Breast epithelium (tissue), 3 donors: ENCODE measurements around the gene RND3.

Experiments
- CTCF ChIP-seq, 3 donors: fragments of 450-650 bp; IDR thresholded peaks; one replicate each; pipeline ENCODE4 v1.5.1; 2016 to 2017; ENCODE audit warnings: antibody characterized with exemption in 3 of 3, mild to moderate bottlenecking in 3 of 3, moderate library complexity in 3 of 3
- POLR2AphosphoS5 ChIP-seq, 3 donors: sonication (generic); formaldehyde crosslinking; IDR thresholded peaks; one replicate each; pipeline ENCODE4 v1.6.1; 2017; ENCODE audit warnings: antibody characterized with exemption in 3 of 3

- TF ChIP-seq CTCF (IDR thresholded peaks at IDR 0.05) (no peak), POLR2AphosphoS5 (IDR thresholded peaks at IDR 0.05) (no peak)
These were observed 3.9 kb downstream of the RND3 start for GRCh38 chr2:150483532-150483931.
